ENCODE measurements around the gene TGFBR3L. TPM values are rescaled to one million over a fixed set of nuclear protein-coding genes. Genes with fewer than 3 reads are reported as not detected.

TGFBR3L gene
- total and polyA plus RNA-seq, 2 of the 4 experiments (the other 2 are of a cell fraction) = 0.94 TPM; not detected in 1

DNA sequence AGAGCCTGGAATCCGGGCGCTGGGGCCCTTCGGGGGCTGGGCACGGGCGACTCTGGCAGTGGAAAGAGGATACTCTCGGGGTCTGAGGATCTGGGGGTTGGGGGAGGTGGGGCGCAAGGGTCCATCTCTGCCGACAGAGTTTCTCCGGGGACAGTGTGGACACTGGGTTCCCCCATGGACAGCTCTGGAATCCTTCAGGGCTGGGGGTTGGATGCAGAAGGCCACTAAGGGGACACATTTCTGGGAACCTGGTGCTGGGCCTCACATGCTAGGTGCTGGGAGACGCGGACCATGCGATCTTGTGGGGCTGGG lies 2.3 kb downstream of the TGFBR3L start:
- no TSS peak for BruUV-seq (replicated peaks)
- peak overlapping the region; percentile 61 to 67; a peak in 1 of 4 replicates for H4K8ac ChIP-seq (ENCODE audit: low read depth in 2 of 2, low read length in 2 of 2)
- H3K79me1 ChIP-seq (ENCODE audit: low read depth in 1 of 2, low read length in 2 of 2) = peaks cover 0 to 18% of the 10 kb centered on the region in 2 experiments; a peak in 2 of 4 replicates
- H4K20me1 ChIP-seq (ENCODE audit: insufficient read depth, low read length) = peaks cover 11% of the 10 kb centered on the region
- peaks cover 9% of the 10 kb centered on the region for H3K9me1 ChIP-seq (ENCODE audit: insufficient read depth, low read length)
- dilution Hi-C loops (cut with HindIII; ENCODE audit: low sequenced_read_pairs, unreplicated experiment) (no loop called here), intact Hi-C loops (cut with micrococcal nuclease) (no loop called here), in situ Hi-C loops (cut with MboI; ENCODE audit: low sequenced_read_pairs) (no loop called here)
- no peak overlapping the region for H3K18ac ChIP-seq (ENCODE audit: low read depth, low read length)
- 0 out of 2 replicates have a peak overlapping the region, but pooled peaks have one; percentile 39 for H2AK5ac ChIP-seq (ENCODE audit: low read depth, low read length)
- H3K14ac ChIP-seq (replicated peaks; ENCODE audit: low read depth, low read length) = no peak overlapping the region
- no peaks in the 10 kb centered on the region for H3K9me3 ChIP-seq (ENCODE audit: control insufficient read depth, insufficient read depth, low read length)
- peak overlapping the region; percentile 90 for H2AFZ ChIP-seq (replicated peaks; ENCODE audit: low read length, poor library complexity)
- CTCF ChIA-PET = interaction anchor here (2.4 kb wide), 1 partner anchor 12 kb away, joined by 10 read pairs; no protein-coding TSS in a partner anchor
- H2BK20ac ChIP-seq (ENCODE audit: low read depth, low read length) = no peak overlapping the region
- peak overlapping the region; percentile 48 for H2AK9ac ChIP-seq (replicated peaks; ENCODE audit: low read depth, low read length, poor library complexity)
- 0 out of 2 replicates have a peak overlapping the region, but pooled peaks have one; percentile 2 for H3K23ac ChIP-seq (ENCODE audit: low read depth, low read length)
- no peak overlapping the region for H2BK15ac ChIP-seq (ENCODE audit: low read depth, low read length)
- DNase-seq = no peak
- peak overlapping the region; percentile 44 for H3K4me3 ChIP-seq (ENCODE audit: insufficient read depth, low read depth, low read length)
- H3K9ac ChIP-seq (ENCODE audit: low read depth, low read length) = no peak overlapping the region
- peak overlapping the region; percentile 47; the same call in 1 of the 2 replicates for H4K91ac ChIP-seq (ENCODE audit: insufficient read depth, low read depth, low read length)
- peaks cover 11% of the 10 kb centered on the region for H3K27me3 ChIP-seq (ENCODE audit: control insufficient read depth, insufficient read depth, low read length)
- peak overlapping the region; percentile 27 for H3K4me2 ChIP-seq (ENCODE audit: low read depth, low read length)
- no peak overlapping the region for H4K5ac ChIP-seq (ENCODE audit: low read depth, low read length)
- H3K56ac ChIP-seq (ENCODE audit: extremely low read depth, insufficient read depth, low read length) = no peak overlapping the region
- peaks cover 21% of the 10 kb centered on the region for H3K4me1 ChIP-seq (ENCODE audit: control insufficient read depth, insufficient read depth, low read length)
- H3K36me3 ChIP-seq (ENCODE audit: control insufficient read depth, insufficient read depth, low read length) = peaks cover 9% of the 10 kb centered on the region; the same call in 1 of the 2 replicates
- POLR2A ChIA-PET (ENCODE audit: unreplicated experiment) = no interaction called here
- H2BK120ac ChIP-seq (ENCODE audit: low read depth, low read length) = no peak overlapping the region
- no peak overlapping the region for H3K27ac ChIP-seq (ENCODE audit: insufficient read depth, low read length)
- TF ChIP-seq RAD21 (IDR thresholded peaks at IDR 0.05; ENCODE audit: low read length) (no peak), FOS (IDR thresholded peaks at IDR 0.05; ENCODE audit: low read depth, low read length) (no peak), BHLHE40 (IDR thresholded peaks at IDR 0.05; ENCODE audit: low read depth, low read length) (no peak)
- H2BK5ac ChIP-seq (ENCODE audit: low read depth, low read length, poor library complexity, severe bottlenecking) = no peak overlapping the region
- ATAC-seq (ENCODE audit: low read depth) = no peak
- H3K4ac ChIP-seq (ENCODE audit: low read depth, low read length) = no peak overlapping the region
- 29% methylated on average over 6 of the region's 12 CpGs; no CpG with 5 or more reads in 1 of the 2 experiments for WGBS, 2 experiments (ENCODE audit: extremely low coverage in 2 of 2, insufficient read length in 1 of 2)

All from IMR-90 (cell line).